ENCODE results near the gene C1orf21. TPM values are rescaled to one million over a fixed set of nuclear protein-coding genes. Genes with fewer than 3 reads are reported as not detected.

C1orf21 gene
- total RNA-seq, 1 experiment from 2014 or later: 28.5 TPM

DNA sequence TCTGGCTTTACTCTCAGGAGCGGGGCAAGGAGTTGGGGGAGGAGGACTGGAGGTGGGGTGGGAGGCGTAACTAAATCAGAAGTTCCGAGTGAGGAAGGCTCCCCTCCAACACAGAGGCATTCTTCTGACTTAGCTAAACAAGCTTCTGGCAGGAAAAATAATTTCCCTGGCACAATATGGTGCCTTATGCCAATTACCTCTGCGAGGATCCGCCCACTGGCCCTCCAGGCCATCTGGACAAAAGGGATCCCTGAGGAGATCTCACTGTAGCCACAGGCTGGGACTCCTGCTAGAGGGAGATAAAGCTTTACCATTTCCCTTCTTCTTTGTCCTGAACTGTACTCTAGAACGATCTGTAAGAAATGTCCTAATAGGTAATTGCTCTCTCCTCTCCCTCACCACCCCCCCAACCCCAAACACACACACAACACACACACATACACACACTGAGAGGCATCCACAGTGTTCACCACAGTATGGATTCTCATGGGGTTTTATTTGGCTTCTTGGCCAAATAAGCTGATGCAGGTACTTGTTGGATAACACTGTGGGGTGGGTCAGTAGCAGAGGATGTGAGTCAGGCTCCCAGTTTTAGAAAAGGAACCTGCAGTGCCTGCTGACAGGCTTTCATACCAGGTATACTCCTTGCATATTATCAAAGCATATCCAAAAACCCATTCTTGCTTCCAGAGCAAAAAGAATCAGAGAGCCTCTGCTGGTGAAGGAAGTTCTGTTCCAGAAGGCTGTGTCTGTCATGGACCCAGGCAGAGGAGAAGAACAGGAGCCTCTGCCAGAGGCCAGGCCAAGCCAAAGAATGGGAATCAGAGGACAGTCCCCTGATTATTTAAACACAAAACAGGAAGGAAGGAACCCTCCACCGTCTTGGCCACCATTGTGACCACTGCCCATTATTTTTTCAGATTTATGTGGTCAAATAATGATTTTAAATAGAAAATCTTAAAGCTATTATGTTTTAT, 169.1 kb downstream of the C1orf21 start:
- DNase-seq (ENCODE audit: low spot score) (no peak), ATAC-seq (peak; percentile 67)
- no peak overlapping the region for H3K4me3 Mint-ChIP-seq
- no peaks in the 10 kb centered on the region for H3K36me3 Mint-ChIP-seq
- H3K27me3 Mint-ChIP-seq (ENCODE audit: low read depth): no peaks in the 10 kb centered on the region
- H3K4me1 Mint-ChIP-seq: peaks cover 17% of the 10 kb centered on the region
- no peaks in the 10 kb centered on the region for H3K9me3 Mint-ChIP-seq
- TF ChIP-seq, protein P1, sequence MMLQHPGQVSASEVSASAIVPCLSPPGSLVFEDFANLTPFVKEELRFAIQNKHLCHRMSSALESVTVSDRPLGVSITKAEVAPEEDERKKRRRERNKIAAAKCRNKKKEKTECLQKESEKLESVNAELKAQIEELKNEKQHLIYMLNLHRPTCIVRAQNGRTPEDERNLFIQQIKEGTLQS (CRISPR knock-in tag; conservative IDR thresholded peaks at IDR 0.05): no peak
- no peak for TF ChIP-seq USF2 (CRISPR knock-in tag; IDR thresholded peaks at IDR 0.05)
- TF ChIP-seq FOXK1 (CRISPR knock-in tag; IDR thresholded peaks at IDR 0.05): no peak
- no peak for TF ChIP-seq NR2C2 (CRISPR knock-in tag; IDR thresholded peaks at IDR 0.05)
- no peak for TF ChIP-seq MXD4 (CRISPR knock-in tag; IDR thresholded peaks at IDR 0.05; ENCODE audit: borderline replicate concordance)
- TF ChIP-seq NR3C1 (CRISPR knock-in tag; conservative IDR thresholded peaks at IDR 0.05; ENCODE audit: low read depth): no peak
- TF ChIP-seq NFE2L1 (CRISPR knock-in tag; IDR thresholded peaks at IDR 0.05): no peak
- TF ChIP-seq IRF1 (CRISPR knock-in tag; IDR thresholded peaks at IDR 0.05): no peak
- TF ChIP-seq STAT6 (CRISPR knock-in tag; conservative IDR thresholded peaks at IDR 0.05; ENCODE audit: low read depth): no peak
- TF ChIP-seq, protein P2, sequence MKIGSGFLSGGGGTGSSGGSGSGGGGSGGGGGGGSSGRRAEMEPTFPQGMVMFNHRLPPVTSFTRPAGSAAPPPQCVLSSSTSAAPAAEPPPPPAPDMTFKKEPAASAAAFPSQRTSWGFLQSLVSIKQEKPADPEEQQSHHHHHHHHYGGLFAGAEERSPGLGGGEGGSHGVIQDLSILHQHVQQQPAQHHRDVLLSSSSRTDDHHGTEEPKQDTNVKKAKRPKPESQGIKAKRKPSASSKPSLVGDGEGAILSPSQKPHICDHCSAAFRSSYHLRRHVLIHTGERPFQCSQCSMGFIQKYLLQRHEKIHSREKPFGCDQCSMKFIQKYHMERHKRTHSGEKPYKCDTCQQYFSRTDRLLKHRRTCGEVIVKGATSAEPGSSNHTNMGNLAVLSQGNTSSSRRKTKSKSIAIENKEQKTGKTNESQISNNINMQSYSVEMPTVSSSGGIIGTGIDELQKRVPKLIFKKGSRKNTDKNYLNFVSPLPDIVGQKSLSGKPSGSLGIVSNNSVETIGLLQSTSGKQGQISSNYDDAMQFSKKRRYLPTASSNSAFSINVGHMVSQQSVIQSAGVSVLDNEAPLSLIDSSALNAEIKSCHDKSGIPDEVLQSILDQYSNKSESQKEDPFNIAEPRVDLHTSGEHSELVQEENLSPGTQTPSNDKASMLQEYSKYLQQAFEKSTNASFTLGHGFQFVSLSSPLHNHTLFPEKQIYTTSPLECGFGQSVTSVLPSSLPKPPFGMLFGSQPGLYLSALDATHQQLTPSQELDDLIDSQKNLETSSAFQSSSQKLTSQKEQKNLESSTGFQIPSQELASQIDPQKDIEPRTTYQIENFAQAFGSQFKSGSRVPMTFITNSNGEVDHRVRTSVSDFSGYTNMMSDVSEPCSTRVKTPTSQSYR (CRISPR knock-in tag; IDR thresholded peaks at IDR 0.05): no peak
- TF ChIP-seq ZBTB21 (CRISPR knock-in tag; IDR thresholded peaks at IDR 0.05; ENCODE audit: borderline replicate concordance): no peak
- ChIA-PET POLR2A (no interaction called here), CTCF (interaction anchor here (1.0 kb wide), 1 partner anchor 7 kb away, joined by 3 read pairs; no protein-coding TSS in a partner anchor)
- no peak overlapping the region for H3K27ac Mint-ChIP-seq

DNA sequence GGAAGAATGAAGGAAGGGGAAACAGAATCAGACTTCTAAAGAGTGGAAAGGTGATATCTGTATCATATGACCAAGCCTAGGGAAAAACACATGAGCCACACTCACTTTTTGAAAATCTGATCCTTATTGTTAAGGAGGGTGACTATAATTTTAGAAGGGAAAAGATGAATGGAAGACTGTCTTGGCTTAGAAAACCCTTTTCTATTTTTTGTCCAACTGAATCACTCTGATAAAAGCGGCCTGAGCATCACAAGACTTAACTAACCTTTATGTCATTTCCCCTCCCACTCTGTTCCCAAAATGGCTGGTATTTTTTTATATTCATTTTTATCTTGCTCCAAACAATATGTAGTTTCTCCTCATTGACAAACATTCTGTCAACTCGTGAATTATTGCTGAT, 169.8 kb downstream of the C1orf21 start:
- Mint-ChIP-seq H3K9me3 (no peaks in the 10 kb centered on the region), H3K27ac (no peak overlapping the region), H3K27me3 (ENCODE audit: low read depth) (no peaks in the 10 kb centered on the region), H3K36me3 (no peaks in the 10 kb centered on the region), H3K4me3 (no peak overlapping the region), H3K4me1 (peaks cover 10% of the 10 kb centered on the region; the same call in 1 of the 2 replicates)
- CTCF ChIA-PET: interaction anchor here (0.7 kb wide), 1 partner anchor 186 kb away, joined by 3 read pairs; no protein-coding TSS in a partner anchor
- POLR2A ChIA-PET: no interaction called here
- no peak for ATAC-seq
- DNase-seq (ENCODE audit: low spot score): no peak
- TF ChIP-seq ATF1 (CRISPR knock-in tag; IDR thresholded peaks at IDR 0.05) (no peak), FOXP4 (CRISPR knock-in tag; IDR thresholded peaks at IDR 0.05) (no peak), KAT7 (CRISPR knock-in tag; IDR thresholded peaks at IDR 0.05; ENCODE audit: borderline replicate concordance) (no peak), ZSCAN18 (CRISPR knock-in tag; IDR thresholded peaks at IDR 0.05) (no peak), IRF1 (CRISPR knock-in tag; IDR thresholded peaks at IDR 0.05) (no peak), ZBTB21 (CRISPR knock-in tag; IDR thresholded peaks at IDR 0.05; ENCODE audit: borderline replicate concordance) (no peak), FOXJ3 (CRISPR knock-in tag; IDR thresholded peaks at IDR 0.05; ENCODE audit: borderline replicate concordance) (no peak), ZNF425 (CRISPR knock-in tag; conservative IDR thresholded peaks at IDR 0.05) (no peak), ZNF232 (CRISPR knock-in tag; IDR thresholded peaks at IDR 0.05) (no peak)

Data from WTC11 (cell line).